ENCODE data around the gene LRMDA. TPM values are rescaled to one million over a fixed set of nuclear protein-coding genes. Genes with fewer than 3 reads are reported as not detected.

The LRMDA gene
- total and polyA plus RNA-seq, 2 of the 13 experiments (the other 11 are each of a cell fraction or from before 2014, with no cell fraction given) = 13.4 to 22.0 TPM

DNA sequence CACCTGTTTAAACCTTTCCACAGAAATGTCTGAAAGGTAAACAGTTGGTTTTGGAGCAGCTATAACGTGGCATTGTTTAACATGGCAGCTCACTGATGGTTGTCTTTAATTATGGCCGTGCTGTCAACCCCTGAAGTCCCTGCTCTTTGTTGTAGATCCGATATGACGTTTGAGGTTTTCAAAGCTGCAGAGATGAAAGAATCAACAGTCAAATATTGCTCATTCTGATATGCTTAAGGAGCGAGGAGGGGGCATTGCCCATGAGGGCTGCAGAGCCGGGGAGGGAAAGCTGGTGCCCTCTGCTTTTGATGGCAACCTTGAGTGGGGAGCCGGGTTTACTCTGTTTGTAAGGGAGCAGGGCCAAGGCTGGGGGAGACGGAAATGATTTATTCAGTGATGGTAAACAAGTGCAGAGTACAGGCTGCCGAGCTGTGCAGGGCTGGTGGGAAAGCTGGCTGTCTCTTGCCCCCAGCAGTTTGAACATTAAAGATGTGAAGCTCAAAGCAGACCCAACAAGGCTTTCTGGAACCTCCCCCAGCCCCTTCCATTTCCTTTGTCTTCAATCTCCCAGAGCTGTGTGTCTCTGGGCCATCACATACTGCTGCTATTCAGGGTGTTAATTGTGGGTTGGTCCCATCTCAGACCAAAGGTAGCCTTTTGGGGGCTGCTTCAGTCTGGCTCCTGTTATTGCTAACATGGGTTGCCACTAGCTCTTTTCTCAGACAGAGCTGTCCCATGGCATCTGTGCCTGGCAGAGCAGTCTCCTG, 345.5 kb downstream of the LRMDA start (continued):
- TF ChIP-seq, protein P1, sequence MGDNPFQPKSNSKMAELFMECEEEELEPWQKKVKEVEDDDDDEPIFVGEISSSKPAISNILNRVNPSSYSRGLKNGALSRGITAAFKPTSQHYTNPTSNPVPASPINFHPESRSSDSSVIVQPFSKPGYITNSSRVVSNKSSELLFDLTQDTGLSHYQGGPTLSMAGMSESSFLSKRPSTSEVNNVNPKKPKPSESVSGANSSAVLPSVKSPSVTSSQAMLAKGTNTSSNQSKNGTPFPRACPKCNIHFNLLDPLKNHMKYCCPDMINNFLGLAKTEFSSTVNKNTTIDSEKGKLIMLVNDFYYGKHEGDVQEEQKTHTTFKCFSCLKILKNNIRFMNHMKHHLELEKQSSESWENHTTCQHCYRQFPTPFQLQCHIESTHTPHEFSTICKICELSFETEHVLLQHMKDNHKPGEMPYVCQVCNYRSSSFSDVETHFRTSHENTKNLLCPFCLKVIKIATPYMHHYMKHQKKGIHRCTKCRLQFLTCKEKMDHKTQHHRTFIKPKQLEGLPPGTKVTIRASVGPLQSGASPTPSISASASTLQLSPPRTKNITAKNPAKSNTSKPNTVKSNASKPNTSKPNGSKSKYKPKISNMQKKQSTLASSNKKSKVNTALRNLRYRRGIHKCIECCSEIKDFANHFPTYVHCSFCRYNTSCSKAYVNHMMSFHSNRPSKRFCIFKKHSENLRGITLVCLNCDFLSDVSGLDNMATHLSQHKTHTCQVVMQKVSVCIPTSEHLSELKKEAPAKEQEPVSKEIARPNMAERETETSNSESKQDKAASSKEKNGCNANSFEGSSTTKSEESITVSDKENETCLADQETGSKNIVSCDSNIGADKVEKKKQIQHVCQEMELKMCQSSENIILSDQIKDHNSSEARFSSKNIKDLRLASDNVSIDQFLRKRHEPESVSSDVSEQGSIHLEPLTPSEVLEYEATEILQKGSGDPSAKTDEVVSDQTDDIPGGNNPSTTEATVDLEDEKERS (CRISPR knock-in tag; IDR thresholded peaks at IDR 0.05) = peak; percentile 14; the same call in 1 of the 2 replicates
- no peak for TF ChIP-seq CHD4 (IDR thresholded peaks at IDR 0.05; ENCODE audit: borderline replicate concordance, low read length)
- TF ChIP-seq PLSCR1 (CRISPR knock-in tag; IDR thresholded peaks at IDR 0.05; ENCODE audit: borderline replicate concordance) = no peak
- no peak; the same call in none of the 2 replicates for TF ChIP-seq KAT8 (CRISPR knock-in tag; IDR thresholded peaks at IDR 0.05)
- peak; percentile 44; the same call in 1 of the 2 replicates for TF ChIP-seq YEATS4 (CRISPR knock-in tag; IDR thresholded peaks at IDR 0.05; ENCODE audit: borderline replicate concordance)
- no peak for TF ChIP-seq ZFP41 (CRISPR knock-in tag; IDR thresholded peaks at IDR 0.05; ENCODE audit: borderline replicate concordance)
- TF ChIP-seq RXRB (CRISPR knock-in tag; IDR thresholded peaks at IDR 0.05; ENCODE audit: borderline replicate concordance) = peak; percentile 91
- no peak; the same call in 1 of the 2 replicates for TF ChIP-seq BRD4 (CRISPR knock-in tag; IDR thresholded peaks at IDR 0.05)
- no peak for TF ChIP-seq HNRNPH1 (optimal IDR thresholded peaks at IDR 0.05; ENCODE audit: low read depth, low read length)
- peak; percentile 28; the same call in 1 of the 2 replicates for TF ChIP-seq ZNF564 (CRISPR knock-in tag; IDR thresholded peaks at IDR 0.05)
- no peak for TF ChIP-seq SUZ12 (IDR thresholded peaks at IDR 0.05; ENCODE audit: low read depth, low read length)
- TF ChIP-seq, protein P2, sequence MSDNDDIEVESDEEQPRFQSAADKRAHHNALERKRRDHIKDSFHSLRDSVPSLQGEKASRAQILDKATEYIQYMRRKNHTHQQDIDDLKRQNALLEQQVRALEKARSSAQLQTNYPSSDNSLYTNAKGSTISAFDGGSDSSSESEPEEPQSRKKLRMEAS (IDR thresholded peaks at IDR 0.05) = peak; percentile 64
- TF ChIP-seq RARA (CRISPR knock-in tag; IDR thresholded peaks at IDR 0.05) = peak; percentile 97
- peak; percentile 92 for TF ChIP-seq PHF21A (CRISPR knock-in tag; IDR thresholded peaks at IDR 0.05)
- TF ChIP-seq, protein P3, sequence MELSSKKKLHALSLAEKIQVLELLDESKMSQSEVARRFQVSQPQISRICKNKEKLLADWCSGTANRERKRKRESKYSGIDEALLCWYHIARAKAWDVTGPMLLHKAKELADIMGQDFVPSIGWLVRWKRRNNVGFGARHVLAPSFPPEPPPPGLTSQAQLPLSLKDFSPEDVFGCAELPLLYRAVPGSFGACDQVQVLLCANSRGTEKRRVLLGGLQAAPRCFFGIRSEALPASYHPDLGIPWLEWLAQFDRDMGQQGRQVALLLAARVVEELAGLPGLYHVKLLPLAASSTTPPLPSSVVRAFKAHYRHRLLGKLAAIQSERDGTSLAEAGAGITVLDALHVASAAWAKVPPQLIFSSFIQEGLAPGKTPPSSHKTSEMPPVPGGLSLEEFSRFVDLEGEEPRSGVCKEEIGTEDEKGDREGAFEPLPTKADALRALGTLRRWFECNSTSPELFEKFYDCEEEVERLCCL (CRISPR knock-in tag; IDR thresholded peaks at IDR 0.05; ENCODE audit: borderline replicate concordance) = no peak
- no peak for TF ChIP-seq ZBTB38 (CRISPR knock-in tag; IDR thresholded peaks at IDR 0.05)
- 0 out of 2 replicates have a peak, but pooled peaks have one; percentile 27 for TF ChIP-seq ZHX1 (CRISPR knock-in tag; IDR thresholded peaks at IDR 0.05; ENCODE audit: low read depth)
- no peak for TF ChIP-seq RFX3 (CRISPR knock-in tag; IDR thresholded peaks at IDR 0.05)
- peak; percentile 55; the same call in 1 of the 2 replicates for TF ChIP-seq EHMT2 (IDR thresholded peaks at IDR 0.05; ENCODE audit: borderline replicate concordance, low read depth, low read length)
- TF ChIP-seq ZNF850 (CRISPR knock-in tag; conservative IDR thresholded peaks at IDR 0.05) = 0 out of 2 replicates have a peak, but pooled peaks have one; percentile 65
- TF ChIP-seq HOXA3 (CRISPR knock-in tag; IDR thresholded peaks at IDR 0.05) = peak; percentile 77

All from HepG2 (cell line).